HepG2 (cell line): ENCODE results near the gene NIP7. TPM values are rescaled to one million over a fixed set of nuclear protein-coding genes. Genes with fewer than 3 reads are reported as not detected.

Experiments used
- ASH2L ChIP-seq: fragments of 300-600, 200-600 bp; sonication (generic); IDR thresholded peaks from 2 replicates; pipeline ENCODE4 v1.7.0; 2017; ENCODE audit warnings: low read depth, mild to moderate bottlenecking, moderate library complexity, mixed read lengths, low read length; ENCODE audit not compliant: insufficient read length
- ATF7-NPFF ChIP-seq: sonication (generic); formaldehyde crosslinking; IDR thresholded peaks from 2 replicates; pipeline ENCODE4 v1.8.1; 2023; ENCODE audit warnings: mild to moderate bottlenecking, low read depth, missing genetic modification reagents, moderate library complexity
- CAMTA2 ChIP-seq: sonication (generic); formaldehyde crosslinking; IDR thresholded peaks from 2 replicates; pipeline ENCODE4 v1.4.0; 2020; ENCODE audit warnings: mild to moderate bottlenecking, missing genetic modification reagents, borderline replicate concordance
- EP300 ChIP-seq, 3 experiments: sonication (generic) in 1 of 3; formaldehyde crosslinking in 1 of 3; IDR thresholded peaks; 2 replicates each; pipeline versions ENCODE4 v1.5.1 to v1.6.1; 2011 to 2020; ENCODE audit warnings: low read depth in 2 of 3, low read length in 2 of 3, borderline replicate concordance in 1 of 3, improper control_type of control experiment in 1 of 3, mild to moderate bottlenecking in 1 of 3, missing genetic modification reagents in 1 of 3, moderate library complexity in 1 of 3
- KDM3A ChIP-seq: IDR thresholded peaks from 2 replicates; pipeline ENCODE4 v1.6.1; 2018; ENCODE audit warnings: low read depth, missing compliant biosample characterization
- MXD4 ChIP-seq: IDR thresholded peaks from 2 replicates; pipeline ENCODE4 v1.6.1; 2016; ENCODE audit warnings: mild to moderate bottlenecking, missing biosample characterization, missing genetic modification reagents
- NR1H2 ChIP-seq: sonication (generic); formaldehyde crosslinking; IDR thresholded peaks from 2 replicates; pipeline ENCODE4 v1.8.1; 2022; ENCODE audit warnings: low read depth, missing genetic modification reagents, borderline replicate concordance
- RBFOX2 ChIP-seq: fragments of 200-400 bp; formaldehyde crosslinking; IDR thresholded peaks from 2 replicates; pipeline ENCODE4 v1.6.1; 2017; ENCODE audit warnings: low read depth, mild to moderate bottlenecking, low read length
- REPIN1 ChIP-seq: sonication (generic); formaldehyde crosslinking; IDR thresholded peaks from 2 replicates; pipeline ENCODE4 v1.8.0; 2022; ENCODE audit warnings: missing genetic modification reagents, low read depth, mild to moderate bottlenecking, borderline replicate concordance
- SRF ChIP-seq: IDR thresholded peaks from 2 replicates; pipeline ENCODE4 v1.6.1; 2011; ENCODE audit warnings: mild to moderate bottlenecking, low read depth, low read length, moderate library complexity
- ZFP36L1 ChIP-seq: sonication (generic); formaldehyde crosslinking; IDR thresholded peaks from 2 replicates; pipeline ENCODE4 v1.8.0; 2022; ENCODE audit warnings: mild to moderate bottlenecking, missing genetic modification reagents, moderate library complexity
- ZNF12 ChIP-seq: sonication (generic); formaldehyde crosslinking; IDR thresholded peaks from 2 replicates; pipeline ENCODE4 v1.5.0; 2020; ENCODE audit warnings: missing genetic modification reagents
- ZNF224 ChIP-seq: sonication (generic); formaldehyde crosslinking; IDR thresholded peaks from 2 replicates; pipeline ENCODE4 v1.5.0; 2020; ENCODE audit warnings: mild to moderate bottlenecking, missing genetic modification reagents
- ZNF225 ChIP-seq: sonication (generic); formaldehyde crosslinking; IDR thresholded peaks from 2 replicates; pipeline ENCODE4 v1.4.0; 2020; ENCODE audit warnings: mild to moderate bottlenecking, missing genetic modification reagents
- ZNF317 ChIP-seq: sonication (generic); formaldehyde crosslinking; IDR thresholded peaks from 2 replicates; pipeline ENCODE4 v1.5.0; 2020; ENCODE audit warnings: mild to moderate bottlenecking, missing genetic modification reagents
- ZNF546 ChIP-seq: sonication (generic); formaldehyde crosslinking; conservative IDR thresholded peaks from 2 replicates; pipeline ENCODE4 v1.8.1; 2023; ENCODE audit warnings: mild to moderate bottlenecking, missing genetic modification reagents
- polyA plus RNA-seq, 8 experiments: library from polyadenylated mRNA; depleted of rRNA in 3 of 8; stranded (reverse) in 7 of 8; unstranded in 1 of 8; fragments of >200 nt; fragmentation: Illumina TruSeq in 4 of 8; extraction: Trizol in 4 of 8; gene quantifications; 2 replicates each; pipeline versions ENCODE4 v1.2.1 to v1.2.3, GENCODE V29; 2011 to 2016; ENCODE audit warnings: low read depth in 4 of 8, missing spikeins in 1 of 8, mixed read lengths in 1 of 8; ENCODE audit not compliant: insufficient read depth in 1 of 8
- total RNA-seq, 5 experiments: library from RNA; depleted of rRNA; stranded (reverse); fragments of >200 nt; fragmentation: Illumina TruSeq; extraction: Trizol; gene quantifications; 2 replicates each; pipeline ENCODE4 v1.2.3, GENCODE V29; 2016; ENCODE audit warnings: low read depth in 1 of 5
- TF ChIP-seq, protein P1 (sequence below), 2 experiments: sonication (generic) in 1 of 2; formaldehyde crosslinking in 1 of 2; IDR thresholded peaks; 2 replicates each; pipeline versions ENCODE4 v1.4.0 to v1.6.1; 2016 to 2020; ENCODE audit warnings: borderline replicate concordance in 1 of 2, low read depth in 1 of 2, mild to moderate bottlenecking in 1 of 2, missing genetic modification reagents in 1 of 2
- TF ChIP-seq, protein P2 (sequence below): sonication (generic); formaldehyde crosslinking; IDR thresholded peaks from 2 replicates; pipeline ENCODE4 v1.4.0; 2020; ENCODE audit warnings: missing genetic modification reagents

Gene NIP7
- total and polyA plus RNA-seq, 2 of the 13 experiments (the other 11 are each of a cell fraction or from before 2014, with no cell fraction given): 15.3 to 114 TPM

DNA sequence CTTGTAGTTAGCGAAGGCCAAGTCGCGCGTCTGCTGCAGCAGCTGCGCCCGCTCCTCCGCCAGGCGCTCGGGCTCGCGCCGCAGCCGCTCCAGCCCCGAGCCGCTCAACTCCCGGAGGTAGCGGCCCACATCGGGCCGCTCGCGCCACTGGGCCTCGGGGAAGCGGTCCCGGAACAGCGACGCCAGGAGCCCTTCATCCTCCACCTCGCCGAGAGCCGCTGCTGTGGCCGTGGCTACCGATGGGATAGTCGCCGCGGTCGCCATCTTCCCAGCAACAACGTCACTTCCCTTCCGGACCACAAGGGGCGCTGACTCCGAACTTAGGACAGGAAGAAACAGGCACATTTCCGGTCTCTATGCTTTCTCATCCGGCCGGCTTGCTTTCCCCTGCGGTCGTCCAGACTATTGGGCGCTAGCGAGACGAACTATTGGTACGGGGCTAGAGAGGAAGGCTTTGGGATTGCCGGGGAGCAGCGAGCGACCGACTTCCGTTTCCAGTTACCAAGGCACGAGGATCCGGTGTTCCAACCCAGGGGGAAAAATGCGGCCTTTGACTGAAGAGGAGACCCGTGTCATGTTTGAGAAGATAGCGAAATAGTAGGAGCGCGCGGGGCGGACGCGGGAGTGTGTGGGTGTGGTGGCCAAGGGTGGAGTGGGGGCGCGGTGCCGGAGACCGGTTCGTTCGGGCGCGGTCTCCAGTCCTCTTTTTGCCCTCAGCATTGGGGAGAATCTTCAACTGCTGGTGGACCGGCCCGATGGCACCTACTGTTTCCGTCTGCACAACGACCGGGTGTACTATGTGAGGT lies at the start of gene NIP7, which contains the start of gene COG8 (continued):
- TF ChIP-seq, protein P1, sequence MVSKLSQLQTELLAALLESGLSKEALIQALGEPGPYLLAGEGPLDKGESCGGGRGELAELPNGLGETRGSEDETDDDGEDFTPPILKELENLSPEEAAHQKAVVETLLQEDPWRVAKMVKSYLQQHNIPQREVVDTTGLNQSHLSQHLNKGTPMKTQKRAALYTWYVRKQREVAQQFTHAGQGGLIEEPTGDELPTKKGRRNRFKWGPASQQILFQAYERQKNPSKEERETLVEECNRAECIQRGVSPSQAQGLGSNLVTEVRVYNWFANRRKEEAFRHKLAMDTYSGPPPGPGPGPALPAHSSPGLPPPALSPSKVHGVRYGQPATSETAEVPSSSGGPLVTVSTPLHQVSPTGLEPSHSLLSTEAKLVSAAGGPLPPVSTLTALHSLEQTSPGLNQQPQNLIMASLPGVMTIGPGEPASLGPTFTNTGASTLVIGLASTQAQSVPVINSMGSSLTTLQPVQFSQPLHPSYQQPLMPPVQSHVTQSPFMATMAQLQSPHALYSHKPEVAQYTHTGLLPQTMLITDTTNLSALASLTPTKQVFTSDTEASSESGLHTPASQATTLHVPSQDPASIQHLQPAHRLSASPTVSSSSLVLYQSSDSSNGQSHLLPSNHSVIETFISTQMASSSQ (IDR thresholded peaks at IDR 0.05; ENCODE audit: low read depth): 0 out of 2 replicates have a peak, but pooled peaks have one; percentile 21
- TF ChIP-seq, protein P1 (CRISPR knock-in tag; IDR thresholded peaks at IDR 0.05; ENCODE audit: borderline replicate concordance): peak; percentile 62; the same call in 1 of the 2 replicates
- peak; percentile 93; the same call in 1 of the 2 replicates for TF ChIP-seq ZFP36L1
- TF ChIP-seq REPIN1 (CRISPR knock-in tag): peak; percentile 82; the same call in 1 of the 2 replicates
- TF ChIP-seq ASH2L: peak; percentile 98
- peak; percentile 94 for TF ChIP-seq CAMTA2
- peak; percentile 46; the same call in 1 of the 2 replicates for TF ChIP-seq ZNF225 (CRISPR knock-in tag)
- TF ChIP-seq ZNF224 (CRISPR knock-in tag): no peak
- TF ChIP-seq ZNF317 (CRISPR knock-in tag): peak; percentile 85
- TF ChIP-seq ZNF12 (CRISPR knock-in tag): peak; percentile 83; the same call in 1 of the 2 replicates
- peak; percentile 69 for TF ChIP-seq ATF7-NPFF (CRISPR knock-in tag)
- TF ChIP-seq, protein P2, sequence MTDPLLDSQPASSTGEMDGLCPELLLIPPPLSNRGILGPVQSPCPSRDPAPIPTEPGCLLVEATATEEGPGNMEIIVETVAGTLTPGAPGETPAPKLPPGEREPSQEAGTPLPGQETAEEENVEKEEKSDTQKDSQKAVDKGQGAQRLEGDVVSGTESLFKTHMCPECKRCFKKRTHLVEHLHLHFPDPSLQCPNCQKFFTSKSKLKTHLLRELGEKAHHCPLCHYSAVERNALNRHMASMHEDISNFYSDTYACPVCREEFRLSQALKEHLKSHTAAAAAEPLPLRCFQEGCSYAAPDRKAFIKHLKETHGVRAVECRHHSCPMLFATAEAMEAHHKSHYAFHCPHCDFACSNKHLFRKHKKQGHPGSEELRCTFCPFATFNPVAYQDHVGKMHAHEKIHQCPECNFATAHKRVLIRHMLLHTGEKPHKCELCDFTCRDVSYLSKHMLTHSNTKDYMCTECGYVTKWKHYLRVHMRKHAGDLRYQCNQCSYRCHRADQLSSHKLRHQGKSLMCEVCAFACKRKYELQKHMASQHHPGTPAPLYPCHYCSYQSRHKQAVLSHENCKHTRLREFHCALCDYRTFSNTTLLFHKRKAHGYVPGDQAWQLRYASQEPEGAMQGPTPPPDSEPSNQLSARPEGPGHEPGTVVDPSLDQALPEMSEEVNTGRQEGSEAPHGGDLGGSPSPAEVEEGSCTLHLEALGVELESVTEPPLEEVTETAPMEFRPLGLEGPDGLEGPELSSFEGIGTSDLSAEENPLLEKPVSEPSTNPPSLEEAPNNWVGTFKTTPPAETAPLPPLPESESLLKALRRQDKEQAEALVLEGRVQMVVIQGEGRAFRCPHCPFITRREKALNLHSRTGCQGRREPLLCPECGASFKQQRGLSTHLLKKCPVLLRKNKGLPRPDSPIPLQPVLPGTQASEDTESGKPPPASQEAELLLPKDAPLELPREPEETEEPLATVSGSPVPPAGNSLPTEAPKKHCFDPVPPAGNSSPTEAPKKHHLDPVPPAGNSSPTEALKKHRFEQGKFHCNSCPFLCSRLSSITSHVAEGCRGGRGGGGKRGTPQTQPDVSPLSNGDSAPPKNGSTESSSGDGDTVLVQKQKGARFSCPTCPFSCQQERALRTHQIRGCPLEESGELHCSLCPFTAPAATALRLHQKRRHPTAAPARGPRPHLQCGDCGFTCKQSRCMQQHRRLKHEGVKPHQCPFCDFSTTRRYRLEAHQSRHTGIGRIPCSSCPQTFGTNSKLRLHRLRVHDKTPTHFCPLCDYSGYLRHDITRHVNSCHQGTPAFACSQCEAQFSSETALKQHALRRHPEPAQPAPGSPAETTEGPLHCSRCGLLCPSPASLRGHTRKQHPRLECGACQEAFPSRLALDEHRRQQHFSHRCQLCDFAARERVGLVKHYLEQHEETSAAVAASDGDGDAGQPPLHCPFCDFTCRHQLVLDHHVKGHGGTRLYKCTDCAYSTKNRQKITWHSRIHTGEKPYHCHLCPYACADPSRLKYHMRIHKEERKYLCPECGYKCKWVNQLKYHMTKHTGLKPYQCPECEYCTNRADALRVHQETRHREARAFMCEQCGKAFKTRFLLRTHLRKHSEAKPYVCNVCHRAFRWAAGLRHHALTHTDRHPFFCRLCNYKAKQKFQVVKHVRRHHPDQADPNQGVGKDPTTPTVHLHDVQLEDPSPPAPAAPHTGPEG: peak; percentile 92
- peak; percentile 99 for TF ChIP-seq RBFOX2
- TF ChIP-seq MXD4 (CRISPR knock-in tag): peak; percentile 98
- no peak for TF ChIP-seq NR1H2 (CRISPR knock-in tag)
- TF ChIP-seq EP300 (IDR thresholded peaks at IDR 0.05; ENCODE audit: low read depth in 2 of 2, low read length in 2 of 2): peak; percentile 22 to 55; a peak in 3 of 4 replicates
- no peak for TF ChIP-seq EP300 (CRISPR knock-in tag; IDR thresholded peaks at IDR 0.05; ENCODE audit: borderline replicate concordance)
- peak; percentile 83 for TF ChIP-seq KDM3A (CRISPR knock-in tag)
- peak; percentile 60 for TF ChIP-seq ZNF546 (CRISPR knock-in tag)
- peak; percentile 65; the same call in 1 of the 2 replicates for TF ChIP-seq SRF
